H1 (cell line): ENCODE data around the gene RPN2. TPM values are rescaled to one million over a fixed set of nuclear protein-coding genes. Genes with fewer than 3 reads are reported as not detected.

Experiments used
- CHD1 ChIP-seq: IDR thresholded peaks from 2 replicates; pipeline ENCODE4 v1.6.1; 2012; ENCODE audit warnings: low read depth, low read length, improper control_type of control experiment
- CREB1 ChIP-seq: IDR thresholded peaks from 2 replicates; pipeline ENCODE4 v1.6.1; 2012; ENCODE audit warnings: inconsistent platforms
- E2F6 ChIP-seq: IDR thresholded peaks from 2 replicates; pipeline ENCODE4 v1.6.1; 2012; ENCODE audit warnings: inconsistent platforms
- RXRA ChIP-seq: IDR thresholded peaks from 2 replicates; pipeline ENCODE4 v1.6.1; 2011; ENCODE audit warnings: low read depth, mild to moderate bottlenecking, low read length, moderate library complexity; ENCODE audit not compliant: insufficient read depth
- TCF12 ChIP-seq: IDR thresholded peaks from 2 replicates; pipeline ENCODE4 v1.6.1; 2011; ENCODE audit warnings: low read depth, mild to moderate bottlenecking, low read length
- polyA plus RNA-seq, 7 experiments: library from polyadenylated mRNA; depleted of rRNA in 3 of 7; stranded (reverse) in 5 of 7; unstranded in 2 of 7; fragments of >200 nt in 5 of 7; fragments of 200-250 nt in 2 of 7; gene quantifications; 1 replicate in 5 of 7; 2 replicates in 1 of 7; 4 replicates in 1 of 7; pipeline versions ENCODE4 v1.2.1 to v1.2.3, GENCODE V29; 2011 to 2013; ENCODE audit warnings: missing spikeins in 2 of 7, mixed read lengths in 2 of 7
- total RNA-seq: library from RNA; stranded (reverse); fragmentation: NEBNext Ultra II Directional; extraction: Animal tissue kit (Norgen Biotek cat#: 25700); gene quantifications from 2 replicates; pipeline ENCODE4 v1.2.1, GENCODE V29; 2021

The RPN2 gene
- total and polyA plus RNA-seq, 2 of the 8 experiments (the other 6 are each of a cell fraction or from before 2014, with no cell fraction given), result 236 to 379 TPM

DNA sequence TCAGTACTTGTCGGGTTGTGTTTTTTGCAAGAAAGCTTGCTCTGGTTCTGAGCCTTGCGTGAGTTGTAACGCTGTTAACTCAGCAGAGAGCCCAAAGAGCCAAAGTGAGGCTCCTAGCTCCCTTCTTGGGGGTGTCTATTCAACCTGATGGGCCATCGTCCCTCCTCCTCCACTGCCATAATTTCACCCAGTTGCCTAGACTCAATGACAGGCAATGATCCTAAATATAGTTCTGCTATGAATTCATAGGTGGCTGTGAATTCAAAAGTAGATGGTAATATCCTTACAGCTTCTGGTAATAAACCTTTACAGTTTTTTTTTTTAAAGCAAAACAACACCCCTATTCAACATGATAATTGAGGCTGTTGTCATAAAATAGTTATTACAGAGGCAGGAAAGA lies 43.0 kb downstream of the RPN2 start (continued):
- TF ChIP-seq E2F6 (no peak), CHD1 (no peak), TCF12 (no peak), CREB1 (no peak), RXRA (no peak)
